Measurements from ENCODE around the gene CKM.
"Not testable (repeated sequence)": the region's sequence is repeated elsewhere in the genome, so short reads cannot be mapped to it uniquely, and the experiment has no call there.

Gene CKM

GRCh38 chr19:45278087-45278486, 44.6 kb downstream of the CKM start:
- Mint-ChIP-seq H3K27ac (no peak overlapping the region), H3K27me3 (no peaks in the 10 kb centered on the region), H3K9me3 (no peaks in the 10 kb centered on the region), H3K4me1 (ENCODE audit: low read depth) (peaks cover 16% of the 10 kb centered on the region), H3K36me3 (ENCODE audit: low read depth) (peaks cover 90% of the 10 kb centered on the region), H3K4me3 (no peak overlapping the region)
- intact Hi-C loops (cut with micrococcal nuclease) = no loop called here

- Mint-ChIP-seq H3K27me3 (no peaks in the 10 kb centered on the region), H3K36me3 (ENCODE audit: low read depth) (peaks cover 98% of the 10 kb centered on the region), H3K9me3 (no peaks in the 10 kb centered on the region), H3K27ac (no peak overlapping the region), H3K4me3 (no peak overlapping the region), H3K4me1 (ENCODE audit: low read depth) (peaks cover 16% of the 10 kb centered on the region)
- intact Hi-C loops (cut with micrococcal nuclease) = no loop called here
Observed at GRCh38 chr19:45276284-45276687, 46.4 kb downstream of the CKM start.

GRCh38 chr19:45275370-45275971, 47.2 kb downstream of the CKM start:
- Mint-ChIP-seq H3K27me3 (no peaks in the 10 kb centered on the region), H3K4me1 (ENCODE audit: low read depth) (peaks cover 9% of the 10 kb centered on the region), H3K27ac (no peak overlapping the region), H3K9me3 (no peaks in the 10 kb centered on the region), H3K36me3 (ENCODE audit: low read depth) (peaks cover 98% of the 10 kb centered on the region), H3K4me3 (no peak overlapping the region)
- intact Hi-C loops (cut with micrococcal nuclease) = no loop called here

- no peak overlapping the region for H3K4me3 Mint-ChIP-seq
- H3K9me3 Mint-ChIP-seq = no peaks in the 10 kb centered on the region
- no peaks in the 10 kb centered on the region for H3K27me3 Mint-ChIP-seq
- no peak overlapping the region for H3K27ac Mint-ChIP-seq
- peaks cover 97% of the 10 kb centered on the region for H3K36me3 Mint-ChIP-seq (ENCODE audit: low read depth)
- H3K4me1 Mint-ChIP-seq (ENCODE audit: low read depth) = no peaks in the 10 kb centered on the region
- intact Hi-C loops (cut with micrococcal nuclease) = no loop called here
Observed at GRCh38 chr19:45273521-45273855, 49.2 kb downstream of the CKM start.

- Mint-ChIP-seq H3K9me3 (no peaks in the 10 kb centered on the region), H3K4me1 (ENCODE audit: low read depth) (no peaks in the 10 kb centered on the region), H3K36me3 (ENCODE audit: low read depth) (peaks cover 96% of the 10 kb centered on the region), H3K27ac (no peak overlapping the region), H3K27me3 (no peaks in the 10 kb centered on the region), H3K4me3 (no peak overlapping the region)
- intact Hi-C loops (cut with micrococcal nuclease) = no loop called here
Observed at GRCh38 chr19:45271735-45272108, 51.0 kb downstream of the CKM start.

- no peak overlapping the region for H3K4me3 Mint-ChIP-seq
- no peak overlapping the region for H3K27ac Mint-ChIP-seq
- no peaks in the 10 kb centered on the region for H3K27me3 Mint-ChIP-seq
- H3K36me3 Mint-ChIP-seq (ENCODE audit: low read depth) = peaks cover 96% of the 10 kb centered on the region
- H3K4me1 Mint-ChIP-seq (ENCODE audit: low read depth) = no peaks in the 10 kb centered on the region
- intact Hi-C loops (cut with micrococcal nuclease) = no loop called here
- no peaks in the 10 kb centered on the region for H3K9me3 Mint-ChIP-seq
Observed at GRCh38 chr19:45271098-45271734, 51.5 kb downstream of the CKM start.

- intact Hi-C loops (cut with micrococcal nuclease); H3K9me3 Mint-ChIP-seq; H3K4me3 Mint-ChIP-seq; H3K27me3 Mint-ChIP-seq; H3K27ac Mint-ChIP-seq; H3K4me1 Mint-ChIP-seq (ENCODE audit: low read depth): not testable (repeated sequence)
- H3K36me3 Mint-ChIP-seq (ENCODE audit: low read depth) = peaks cover 96% of the 10 kb centered on the region
Observed at GRCh38 chr19:45269939-45270338, 52.7 kb downstream of the CKM start.

- H3K9me3 Mint-ChIP-seq = no peaks in the 10 kb centered on the region
Observed at GRCh38 chr19:45267296-45267695, 55.4 kb downstream of the CKM start.

GRCh38 chr19:45265375-45265774, 57.3 kb downstream of the CKM start:
- no peaks in the 10 kb centered on the region for H3K9me3 Mint-ChIP-seq
- no peaks in the 10 kb centered on the region for H3K27me3 Mint-ChIP-seq
- H3K27ac Mint-ChIP-seq = no peak overlapping the region
- intact Hi-C loops (cut with micrococcal nuclease) = no loop called here
- no peak overlapping the region for H3K4me3 Mint-ChIP-seq
- H3K4me1 Mint-ChIP-seq (ENCODE audit: low read depth) = no peaks in the 10 kb centered on the region
- peaks cover 71% of the 10 kb centered on the region for H3K36me3 Mint-ChIP-seq (ENCODE audit: low read depth)

More at GRCh38 chr19:45267296-45267695, 55.4 kb downstream of the CKM start:
- H3K27ac Mint-ChIP-seq = no peak overlapping the region
- no peaks in the 10 kb centered on the region for H3K4me1 Mint-ChIP-seq (ENCODE audit: low read depth)
- H3K36me3 Mint-ChIP-seq (ENCODE audit: low read depth) = peaks cover 90% of the 10 kb centered on the region
- intact Hi-C loops (cut with micrococcal nuclease) = no loop called here
- H3K4me3 Mint-ChIP-seq = no peak overlapping the region
- H3K27me3 Mint-ChIP-seq = no peaks in the 10 kb centered on the region

- H3K4me3 Mint-ChIP-seq = no peak overlapping the region
- H3K36me3 Mint-ChIP-seq (ENCODE audit: low read depth) = peaks cover 66% of the 10 kb centered on the region
- no peaks in the 10 kb centered on the region for H3K27me3 Mint-ChIP-seq
- H3K27ac Mint-ChIP-seq = no peak overlapping the region
- intact Hi-C loops (cut with micrococcal nuclease) = no loop called here
- no peaks in the 10 kb centered on the region for H3K9me3 Mint-ChIP-seq
- no peaks in the 10 kb centered on the region for H3K4me1 Mint-ChIP-seq (ENCODE audit: low read depth)
Observed at GRCh38 chr19:45264781-45265317, 57.8 kb downstream of the CKM start.

- H3K27ac Mint-ChIP-seq = no peak overlapping the region
- no peaks in the 10 kb centered on the region for H3K27me3 Mint-ChIP-seq
- no peaks in the 10 kb centered on the region for H3K4me1 Mint-ChIP-seq (ENCODE audit: low read depth)
- peaks cover 61% of the 10 kb centered on the region for H3K36me3 Mint-ChIP-seq (ENCODE audit: low read depth)
- intact Hi-C loops (cut with micrococcal nuclease) = no loop called here
- H3K4me3 Mint-ChIP-seq = no peak overlapping the region
- no peaks in the 10 kb centered on the region for H3K9me3 Mint-ChIP-seq
Observed at GRCh38 chr19:45263013-45263412, 59.7 kb downstream of the CKM start.

GRCh38 chr19:45262570-45262969, 60.1 kb downstream of the CKM start:
- Mint-ChIP-seq H3K9me3 (no peaks in the 10 kb centered on the region), H3K27me3 (no peaks in the 10 kb centered on the region), H3K4me1 (ENCODE audit: low read depth) (no peaks in the 10 kb centered on the region), H3K4me3 (no peak overlapping the region), H3K36me3 (ENCODE audit: low read depth) (peaks cover 59% of the 10 kb centered on the region), H3K27ac (no peak overlapping the region)
- intact Hi-C loops (cut with micrococcal nuclease) = no loop called here

- H3K27ac Mint-ChIP-seq = no peak overlapping the region
- H3K4me1 Mint-ChIP-seq (ENCODE audit: low read depth) = peaks cover 13% of the 10 kb centered on the region
- intact Hi-C loops (cut with micrococcal nuclease) = no loop called here
- H3K9me3 Mint-ChIP-seq = no peaks in the 10 kb centered on the region
- H3K27me3 Mint-ChIP-seq = no peaks in the 10 kb centered on the region
- peaks cover 26% of the 10 kb centered on the region for H3K36me3 Mint-ChIP-seq (ENCODE audit: low read depth)
- H3K4me3 Mint-ChIP-seq = no peak overlapping the region
Observed at GRCh38 chr19:45258862-45259261, 63.8 kb downstream of the CKM start.

- intact Hi-C loops (cut with micrococcal nuclease) = no loop called here
- no peaks in the 10 kb centered on the region for H3K9me3 Mint-ChIP-seq
- no peak overlapping the region for H3K27ac Mint-ChIP-seq
- no peak overlapping the region for H3K4me3 Mint-ChIP-seq
- H3K27me3 Mint-ChIP-seq = no peaks in the 10 kb centered on the region
- peaks cover 17% of the 10 kb centered on the region for H3K36me3 Mint-ChIP-seq (ENCODE audit: low read depth)
- H3K4me1 Mint-ChIP-seq (ENCODE audit: low read depth) = peaks cover 33% of the 10 kb centered on the region
Observed at GRCh38 chr19:45256836-45257235, 65.8 kb downstream of the CKM start.

All from dendritic cell treated with granulocyte-macrophage colony-stimulating factor and Interleukin-4, amounts not matched to agents 40 ng/mL and 50 ng/mL, for 4 days (primary cell).